Measurements from ENCODE around the gene NAE1. TPM values are rescaled to one million over a fixed set of nuclear protein-coding genes. Genes with fewer than 3 reads are reported as not detected.

The NAE1 gene
- total RNA-seq, 6 experiments from 2014 or later: 16.4 to 22.7 (median 20.2) TPM

DNA sequence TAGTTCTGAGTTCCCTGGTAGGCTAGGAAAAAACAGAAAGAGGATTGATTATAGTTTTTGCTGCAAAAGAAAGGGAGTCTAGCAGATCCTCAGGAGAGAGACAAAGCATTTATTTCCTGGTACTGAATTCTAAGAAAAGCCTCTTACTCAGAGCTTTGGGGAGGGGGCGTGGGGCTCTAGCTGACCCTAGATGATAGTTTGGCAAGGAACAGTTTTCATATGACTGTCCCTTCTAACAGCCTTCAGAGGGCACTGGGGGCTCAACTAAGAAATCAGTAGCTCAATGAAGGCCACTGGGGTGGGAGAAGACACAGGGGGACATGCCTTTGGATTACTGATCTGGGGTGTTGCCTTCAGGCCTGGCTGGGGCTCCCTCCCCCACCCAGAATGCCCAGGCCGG is 17.4 kb upstream of the NAE1 start:
- intact Hi-C loops (cut with DNase I): no loop called here
- TF ChIP-seq, protein P1, sequence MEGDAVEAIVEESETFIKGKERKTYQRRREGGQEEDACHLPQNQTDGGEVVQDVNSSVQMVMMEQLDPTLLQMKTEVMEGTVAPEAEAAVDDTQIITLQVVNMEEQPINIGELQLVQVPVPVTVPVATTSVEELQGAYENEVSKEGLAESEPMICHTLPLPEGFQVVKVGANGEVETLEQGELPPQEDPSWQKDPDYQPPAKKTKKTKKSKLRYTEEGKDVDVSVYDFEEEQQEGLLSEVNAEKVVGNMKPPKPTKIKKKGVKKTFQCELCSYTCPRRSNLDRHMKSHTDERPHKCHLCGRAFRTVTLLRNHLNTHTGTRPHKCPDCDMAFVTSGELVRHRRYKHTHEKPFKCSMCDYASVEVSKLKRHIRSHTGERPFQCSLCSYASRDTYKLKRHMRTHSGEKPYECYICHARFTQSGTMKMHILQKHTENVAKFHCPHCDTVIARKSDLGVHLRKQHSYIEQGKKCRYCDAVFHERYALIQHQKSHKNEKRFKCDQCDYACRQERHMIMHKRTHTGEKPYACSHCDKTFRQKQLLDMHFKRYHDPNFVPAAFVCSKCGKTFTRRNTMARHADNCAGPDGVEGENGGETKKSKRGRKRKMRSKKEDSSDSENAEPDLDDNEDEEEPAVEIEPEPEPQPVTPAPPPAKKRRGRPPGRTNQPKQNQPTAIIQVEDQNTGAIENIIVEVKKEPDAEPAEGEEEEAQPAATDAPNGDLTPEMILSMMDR (IDR thresholded peaks at IDR 0.05): no peak
- no peak for TF ChIP-seq POLR2A (IDR thresholded peaks at IDR 0.05)
- Histone ChIP-seq H3K27me3 (peaks cover 4 to 6% of the 10 kb centered on the region in 2 donors), H3K4me3 (no peak overlapping the region), H3K4me1 (peaks cover 0 to 10% (median 0%) of the 10 kb centered on the region in 4 donors), H3K36me3 (no peaks in the 10 kb centered on the region), H3K27ac (no peak overlapping the region), H3K9me3 (no peaks in the 10 kb centered on the region)
- WGBS (ENCODE audit: insufficient coverage, low coverage, low lambda C conversion rate, missing lambda C conversion rate): 77% methylated on average over 2 of the region's 2 CpGs
- no peak for ATAC-seq
- DNase-seq: peak in 1 of 3 donors; percentile 25

DNA sequence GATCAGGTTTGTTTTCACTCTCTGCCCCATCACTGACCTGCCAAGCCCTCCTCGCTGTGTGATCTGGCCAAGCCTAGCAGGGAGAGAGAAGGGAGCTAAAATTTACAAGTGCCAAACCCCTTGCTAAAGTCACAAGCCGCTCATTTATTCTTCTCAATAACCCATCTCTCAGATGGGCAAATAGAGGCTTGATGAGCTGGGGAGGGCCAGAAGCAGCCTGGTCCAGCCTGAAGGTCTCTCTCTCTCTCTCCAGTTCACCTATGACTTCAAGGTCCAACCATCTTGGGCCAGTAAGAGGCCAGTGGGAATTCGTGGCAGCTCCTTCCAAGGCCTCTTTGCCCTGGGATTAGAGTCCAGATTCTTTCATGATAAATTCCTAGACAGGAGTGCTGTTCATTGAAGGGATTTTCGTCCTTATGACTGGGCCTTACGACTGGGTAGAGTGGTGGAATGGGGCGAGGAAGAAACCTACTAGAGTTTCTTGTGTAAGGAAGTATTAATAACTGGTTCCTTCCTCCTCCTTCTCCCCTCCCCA is 16.8 kb upstream of the NAE1 start:
- TF ChIP-seq, protein P1 (IDR thresholded peaks at IDR 0.05): no peak
- no peak for TF ChIP-seq POLR2A (IDR thresholded peaks at IDR 0.05)
- WGBS (ENCODE audit: insufficient coverage, low coverage, low lambda C conversion rate, missing lambda C conversion rate): 49% methylated on average over 4 of the region's 6 CpGs
- no peak overlapping the region for H3K27ac ChIP-seq
- peaks cover 4 to 6% of the 10 kb centered on the region in 2 donors for H3K27me3 ChIP-seq
- no peaks in the 10 kb centered on the region for H3K9me3 ChIP-seq
- no peak overlapping the region for H3K4me3 ChIP-seq
- intact Hi-C loops (cut with DNase I): no loop called here
- ATAC-seq: no peak
- H3K36me3 ChIP-seq: no peaks in the 10 kb centered on the region
- H3K4me1 ChIP-seq: peaks cover 0 to 10% (median 0%) of the 10 kb centered on the region in 4 donors
- DNase-seq: peak in 1 of 3 donors; percentile 4

DNA sequence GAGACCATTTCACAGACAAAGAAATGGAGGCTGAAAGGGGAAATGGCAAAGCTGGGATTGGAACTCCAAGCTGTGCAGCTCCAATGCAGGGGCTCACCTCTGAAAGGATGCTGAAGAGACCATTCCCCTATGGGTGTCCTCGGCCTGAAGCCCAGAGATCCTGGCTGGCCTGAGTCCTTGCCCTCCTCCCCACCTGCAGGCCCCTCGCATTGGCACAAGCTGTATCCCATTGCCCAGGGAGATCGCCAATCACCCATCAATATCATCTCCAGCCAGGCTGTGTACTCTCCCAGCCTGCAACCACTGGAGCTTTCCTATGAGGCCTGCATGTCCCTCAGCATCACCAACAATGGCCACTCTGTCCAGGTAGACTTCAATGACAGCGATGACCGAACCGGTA is 16.1 kb upstream of the NAE1 start:
- TF ChIP-seq, protein P1 (IDR thresholded peaks at IDR 0.05): no peak
- TF ChIP-seq POLR2A (IDR thresholded peaks at IDR 0.05): no peak
- no peaks in the 10 kb centered on the region for H3K9me3 ChIP-seq
- peaks cover 0 to 10% (median 0%) of the 10 kb centered on the region in 4 donors for H3K4me1 ChIP-seq
- DNase-seq: no peak
- H3K36me3 ChIP-seq: no peaks in the 10 kb centered on the region
- ATAC-seq: no peak
- WGBS (ENCODE audit: insufficient coverage, low coverage, low lambda C conversion rate, missing lambda C conversion rate): no CpG with 5 or more reads among the region's 6 CpGs
- peaks cover 4 to 6% of the 10 kb centered on the region in 2 donors for H3K27me3 ChIP-seq
- no peak overlapping the region for H3K27ac ChIP-seq
- no peak overlapping the region for H3K4me3 ChIP-seq
- intact Hi-C loops (cut with DNase I): no loop called here

DNA sequence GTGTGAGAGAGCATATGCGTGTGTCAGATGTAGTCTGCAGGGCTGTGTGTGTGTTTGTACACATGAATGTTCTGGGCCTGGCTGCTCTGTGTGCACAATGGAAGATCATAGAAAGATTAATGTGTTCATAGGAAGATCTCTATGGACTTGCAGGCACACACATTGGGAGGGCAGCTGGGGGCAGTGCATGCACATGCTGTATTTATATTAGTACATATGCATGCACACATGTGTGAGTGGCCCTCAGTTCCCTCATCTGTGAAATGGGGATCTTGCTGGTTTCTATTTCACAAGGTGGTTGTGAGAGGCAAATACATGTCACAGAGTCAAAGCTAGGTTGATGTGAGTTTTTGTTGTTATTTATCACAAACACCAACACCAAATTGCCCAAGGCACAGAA is 15.5 kb upstream of the NAE1 start:
- intact Hi-C loops (cut with DNase I): no loop called here
- H3K27me3 ChIP-seq: peaks cover 4 to 6% of the 10 kb centered on the region in 2 donors
- WGBS (ENCODE audit: insufficient coverage, low coverage, low lambda C conversion rate, missing lambda C conversion rate): 80% methylated on average over 1 of the region's 1 CpG
- H3K9me3 ChIP-seq: no peaks in the 10 kb centered on the region
- no peak for ATAC-seq
- no peak overlapping the region for H3K4me3 ChIP-seq
- no peak overlapping the region for H3K27ac ChIP-seq
- DNase-seq: no peak
- no peaks in the 10 kb centered on the region for H3K36me3 ChIP-seq
- H3K4me1 ChIP-seq: peaks cover 0 to 10% (median 0%) of the 10 kb centered on the region in 4 donors
- no peak for TF ChIP-seq POLR2A (IDR thresholded peaks at IDR 0.05)
- TF ChIP-seq, protein P1 (IDR thresholded peaks at IDR 0.05): no peak

Measured in right lobe of liver (tissue), 6 donors.